IgD-negative memory B cell (primary cell): ENCODE results near the gene MAS1. TPM values are rescaled to one million over a fixed set of nuclear protein-coding genes. Genes with fewer than 3 reads are reported as not detected.

Experiments
- polyA plus RNA-seq: library from polyadenylated mRNA; unstranded; fragments of 300-500 nt; fragmentation: Illumina TruSeq; gene quantifications from one replicate; pipeline ENCODE4 v1.2.3, GENCODE V29; 2021

MAS1 gene
- polyA plus RNA-seq, 1 donor from 2014 or later, result not detected

Other genes starting within 250 kb of the MAS1 start
- gene SOD2, start 197.7 kb upstream of the MAS1 start, polyA plus RNA-seq, result 79.2 TPM
- gene WTAP, start 163.5 kb upstream of the MAS1 start, polyA plus RNA-seq, result 127 TPM
- gene ACAT2, start 128.9 kb upstream of the MAS1 start, polyA plus RNA-seq, result 23.6 TPM
- gene TCP1, start 101.4 kb upstream of the MAS1 start, polyA plus RNA-seq, result 82.7 TPM
- gene MRPL18, start 100.5 kb upstream of the MAS1 start, polyA plus RNA-seq, result 108 TPM
- 0.89 TPM for gene PNLDC1, start 90.7 kb upstream of the MAS1 start, polyA plus RNA-seq
- 4.7 TPM for gene IGF2R, start 78.1 kb downstream of the MAS1 start, polyA plus RNA-seq
- gene SLC22A1, start 230.8 kb downstream of the MAS1 start, polyA plus RNA-seq, result 0.18 TPM